ENCODE data around the gene FXYD6. TPM values are rescaled to one million over a fixed set of nuclear protein-coding genes. Genes with fewer than 3 reads are reported as not detected.

The FXYD6 gene
- total RNA-seq, 2 donors from 2014 or later, result 6.4 to 29.8 TPM

GRCh38 chr11:117871784-117872183, 4.7 kb downstream of the FXYD6 start:
- Histone ChIP-seq H3K27me3 (peaks cover 21% of the 10 kb centered on the region), H3K36me3 (no peaks in the 10 kb centered on the region), H3K9ac (ENCODE audit: low read depth in 2 of 2, low read length in 2 of 2) (no peak overlapping the region), H3K4me1 (no peaks in the 10 kb centered on the region), H3K27ac (no peak overlapping the region), H3K9me3 (no peaks in the 10 kb centered on the region), H3K4me3 (no peak overlapping the region)
- no peak for TF ChIP-seq CTCF (IDR thresholded peaks at IDR 0.05)
- intact Hi-C loops (cut with DNase I), result no loop called here
- DNase-seq, result no peak

DNA sequence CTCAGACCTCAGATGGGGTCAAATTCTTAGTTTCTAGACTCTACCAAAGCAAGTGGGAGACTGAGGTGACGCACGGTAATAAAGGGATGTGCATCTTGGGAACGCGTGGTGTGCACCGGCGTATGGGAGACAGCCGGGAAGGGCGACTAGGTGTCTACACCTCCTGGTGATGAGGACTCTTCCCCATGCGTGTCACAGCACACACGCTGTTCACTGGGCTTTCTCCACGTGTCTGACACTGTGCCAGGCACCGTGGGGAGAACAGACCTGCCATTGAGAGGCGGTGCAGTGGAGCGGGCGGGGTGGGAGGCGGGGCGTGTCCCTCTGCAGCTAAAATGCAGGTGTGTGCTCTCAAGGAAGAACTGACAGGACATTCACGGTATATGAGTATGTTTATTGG, 5.3 kb downstream of the FXYD6 start:
- Histone ChIP-seq H3K27ac (no peak overlapping the region), H3K27me3 (peaks cover 17% of the 10 kb centered on the region), H3K9ac (ENCODE audit: low read depth in 2 of 2, low read length in 2 of 2) (no peak overlapping the region), H3K4me3 (no peak overlapping the region), H3K9me3 (no peaks in the 10 kb centered on the region), H3K4me1 (no peaks in the 10 kb centered on the region), H3K36me3 (no peaks in the 10 kb centered on the region)
- intact Hi-C loops (cut with DNase I), result no loop called here
- DNase-seq, result no peak
- no peak for TF ChIP-seq CTCF (IDR thresholded peaks at IDR 0.05)

DNA sequence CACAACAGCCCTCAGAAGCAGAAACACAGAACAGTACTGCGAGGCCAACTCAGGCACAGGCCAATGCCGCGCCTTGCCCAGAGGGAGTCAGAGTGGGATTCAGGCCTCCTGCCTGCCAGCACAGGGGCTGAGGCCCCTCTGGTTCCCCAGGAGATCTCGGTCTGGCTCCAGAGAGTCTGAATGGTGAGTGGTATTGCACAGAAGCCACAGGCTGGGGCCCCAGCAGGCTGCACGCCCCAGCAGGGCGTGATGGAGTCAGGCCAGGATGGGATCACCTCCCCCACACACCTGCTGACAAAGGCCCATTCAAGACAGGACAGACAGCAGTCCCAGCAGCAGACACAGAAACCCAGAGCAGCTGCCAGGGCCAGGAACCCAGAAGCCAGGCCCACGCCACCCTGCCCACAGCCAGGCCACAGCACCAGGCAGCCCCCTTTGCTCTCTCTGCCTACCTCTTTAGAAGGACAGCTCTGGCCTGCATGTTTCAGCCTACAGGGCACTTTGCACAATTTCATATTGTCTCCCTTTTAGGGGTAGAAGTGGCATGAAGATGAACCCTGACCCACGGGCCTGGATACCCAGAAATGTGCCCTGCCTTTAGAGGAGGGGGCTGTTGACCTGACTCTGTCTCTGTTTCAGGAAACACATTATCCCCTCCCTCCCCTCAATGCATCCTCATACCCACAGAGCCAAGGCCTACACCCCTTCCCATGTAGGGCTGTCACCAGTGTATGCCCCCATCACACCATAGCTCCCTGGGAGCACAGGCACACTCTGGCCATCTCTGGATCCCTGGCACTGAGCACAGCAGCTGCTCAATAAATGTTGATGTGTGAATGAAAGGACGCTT, 6.1 kb downstream of the FXYD6 start:
- Histone ChIP-seq H3K9ac (ENCODE audit: low read depth in 2 of 2, low read length in 2 of 2) (no peak overlapping the region), H3K36me3 (no peaks in the 10 kb centered on the region), H3K9me3 (no peaks in the 10 kb centered on the region), H3K27me3 (peaks cover 8% of the 10 kb centered on the region), H3K4me1 (no peaks in the 10 kb centered on the region), H3K4me3 (no peak overlapping the region), H3K27ac (no peak overlapping the region)
- TF ChIP-seq CTCF (IDR thresholded peaks at IDR 0.05), result no peak
- intact Hi-C loops (cut with DNase I), result no loop called here
- DNase-seq, result no peak

GRCh38 chr11:117869604-117870003, 6.9 kb downstream of the FXYD6 start:
- no peaks in the 10 kb centered on the region for H3K36me3 ChIP-seq
- H3K9me3 ChIP-seq, result no peaks in the 10 kb centered on the region
- intact Hi-C loops (cut with DNase I), result no loop called here
- no peak overlapping the region for H3K4me3 ChIP-seq
- H3K27ac ChIP-seq, result no peak overlapping the region
- no peak overlapping the region for H3K9ac ChIP-seq (ENCODE audit: low read depth in 2 of 2, low read length in 2 of 2)
- H3K27me3 ChIP-seq, result peaks cover under 1% of the 10 kb centered on the region
- no peak for DNase-seq
- no peak for TF ChIP-seq CTCF (IDR thresholded peaks at IDR 0.05)
- no peaks in the 10 kb centered on the region for H3K4me1 ChIP-seq

GRCh38 chr11:117868815-117869561, 7.5 kb downstream of the FXYD6 start:
- Histone ChIP-seq H3K36me3 (no peaks in the 10 kb centered on the region), H3K9me3 (no peaks in the 10 kb centered on the region), H3K9ac (ENCODE audit: low read depth in 2 of 2, low read length in 2 of 2) (no peak overlapping the region), H3K4me3 (no peak overlapping the region), H3K4me1 (no peaks in the 10 kb centered on the region), H3K27ac (no peak overlapping the region), H3K27me3 (no peaks in the 10 kb centered on the region)
- no peak for TF ChIP-seq CTCF (IDR thresholded peaks at IDR 0.05)
- intact Hi-C loops (cut with DNase I), result no loop called here
- DNase-seq, result no peak

All from colonic mucosa (tissue), 4 donors.